Neural progenitor cell (in vitro differentiated cells): Measurements from ENCODE around the gene GIGYF2. TPM values are rescaled to one million over a fixed set of nuclear protein-coding genes. Genes with fewer than 3 reads are reported as not detected.

Experiments
- DNase-seq: peaks from one replicate; pipeline ENCODE4 v3.0.0-alpha.2; 2016; ENCODE audit warnings: low spot score
- H2AFZ ChIP-seq: fragments of 200-600 bp; sonication (generic); replicated peaks from 2 replicates; pipeline ENCODE4 v1.6.1; 2016; ENCODE audit warnings: antibody characterized with exemption
- H3F3A ChIP-seq: fragments of 200-600 bp; sonication (generic); 2 replicates; pipeline ENCODE4 v1.6.1; 2016; ENCODE audit warnings: antibody characterized with exemption, low read depth
- H3K27ac ChIP-seq: fragments of 200-600 bp; sonication (generic); 2 replicates; pipeline ENCODE4 v1.5.1; 2016; ENCODE audit warnings: mild to moderate bottlenecking
- H3K27me3 ChIP-seq: fragments of 200-600 bp; sonication (generic); 2 replicates; pipeline ENCODE4 v1.6.1; 2016; ENCODE audit warnings: mild to moderate bottlenecking, moderate library complexity
- H3K36me3 ChIP-seq: fragments of 200-600 bp; sonication (generic); 2 replicates; pipeline ENCODE4 v1.5.1; 2016
- H3K4me1 ChIP-seq: fragments of 200-600 bp; sonication (generic); 2 replicates; pipeline ENCODE4 v1.6.1; 2016; ENCODE audit warnings: mixed run types
- H3K4me2 ChIP-seq: fragments of 200-600 bp; sonication (generic); 2 replicates; pipeline ENCODE4 v1.6.1; 2016
- H3K4me3 ChIP-seq: fragments of 200-600 bp; sonication (generic); 2 replicates; pipeline ENCODE4 v1.5.1; 2016
- H3K79me2 ChIP-seq: fragments of 200-600 bp; sonication (generic); 2 replicates; pipeline ENCODE4 v1.6.1; 2016; ENCODE audit warnings: low read depth
- H3K9ac ChIP-seq: fragments of 200-600 bp; sonication (generic); 2 replicates; pipeline ENCODE4 v1.6.1; 2016
- H3K9me3 ChIP-seq: fragments of 200-600 bp; sonication (generic); 2 replicates; pipeline ENCODE4 v1.5.1; 2016; ENCODE audit warnings: low read depth
- H4K20me1 ChIP-seq: fragments of 200-600 bp; sonication (generic); 2 replicates; pipeline ENCODE4 v1.6.1; 2016; ENCODE audit warnings: low read depth
- H3K27ac Mint-ChIP-seq: 3 replicates; pipeline ENCODE4 v1.8.0; 2021; ENCODE audit warnings: mixed read lengths
- H3K27me3 Mint-ChIP-seq: 2 replicates; pipeline ENCODE4 v1.8.0; 2022; ENCODE audit warnings: low read depth, mild to moderate bottlenecking, inconsistent platforms, moderate library complexity, mixed read lengths; ENCODE audit not compliant: insufficient read depth
- H3K36me3 Mint-ChIP-seq: 3 replicates; pipeline ENCODE4 v1.8.0; 2021; ENCODE audit warnings: mixed read lengths
- H3K4me1 Mint-ChIP-seq: 3 replicates; pipeline ENCODE4 v1.8.0; 2021; ENCODE audit warnings: mixed read lengths
- H3K4me3 Mint-ChIP-seq: 3 replicates; pipeline ENCODE4 v1.8.0; 2021; ENCODE audit warnings: mild to moderate bottlenecking, moderate library complexity, mixed read lengths
- H3K9me3 Mint-ChIP-seq: 3 replicates; pipeline ENCODE4 v1.8.0; 2020; ENCODE audit warnings: mixed read lengths
- EZH2 ChIP-seq: fragments of 200-600 bp; sonication (generic); IDR thresholded peaks from 2 replicates; pipeline ENCODE4 v1.6.1; 2017; ENCODE audit warnings: antibody characterized with exemption, mild to moderate bottlenecking, moderate library complexity
- EZH2phosphoT487 ChIP-seq: fragments of 200-600 bp; sonication (generic); IDR thresholded peaks from 2 replicates; pipeline ENCODE4 v1.6.1; 2017; ENCODE audit warnings: antibody characterized with exemption
- total RNA-seq: library from RNA; depleted of rRNA; stranded (reverse); fragments of >200 nt; gene quantifications from 2 replicates; pipeline ENCODE4 v1.2.3, GENCODE V29; 2015; ENCODE audit warnings: low replicate concordance
- TF ChIP-seq, protein P1 (sequence below): fragments of 200-600 bp; sonication (generic); IDR thresholded peaks from 2 replicates; pipeline ENCODE4 v1.5.1; 2017; ENCODE audit warnings: antibody characterized with exemption, mild to moderate bottlenecking

Gene GIGYF2
- total RNA-seq, 1 donor from 2014 or later, result 76.3 TPM

DNA sequence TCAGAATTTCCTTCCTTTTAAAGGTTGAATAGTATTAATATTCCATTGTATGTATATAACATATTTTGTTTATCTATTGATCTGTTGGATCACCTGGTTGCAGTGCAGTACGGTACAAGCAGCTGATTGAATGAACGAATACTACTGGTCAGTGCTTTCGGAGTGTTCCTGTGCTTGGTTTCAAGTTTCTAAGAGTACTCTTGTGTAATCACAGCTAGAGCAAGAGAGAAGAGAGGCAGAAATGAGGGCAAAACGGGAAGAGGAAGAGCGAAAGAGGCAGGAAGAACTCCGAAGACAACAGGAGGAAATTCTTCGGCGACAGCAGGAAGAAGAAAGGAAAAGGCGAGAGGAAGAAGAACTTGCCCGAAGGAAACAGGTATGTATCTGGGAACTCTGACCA is 119.5 kb downstream of the GIGYF2 start:
- Mint-ChIP-seq H3K4me3 (no peak overlapping the region), H3K9me3 (no peaks in the 10 kb centered on the region), H3K27me3 (no peaks in the 10 kb centered on the region), H3K4me1 (no peaks in the 10 kb centered on the region), H3K36me3 (peaks cover 35% of the 10 kb centered on the region), H3K27ac (no peak overlapping the region)
- Histone ChIP-seq H3K4me3 (no peak overlapping the region), H2AFZ (no peak overlapping the region), H3K27me3 (no peaks in the 10 kb centered on the region), H3K36me3 (peaks cover 45% of the 10 kb centered on the region), H3F3A (no peaks in the 10 kb centered on the region), H3K79me2 (no peaks in the 10 kb centered on the region), H3K9me3 (no peaks in the 10 kb centered on the region), H3K27ac (no peak overlapping the region), H3K9ac (no peak overlapping the region), H3K4me1 (no peaks in the 10 kb centered on the region), H3K4me2 (no peak overlapping the region), H4K20me1 (no peaks in the 10 kb centered on the region)
- DNase-seq, result no peak
- no peak for TF ChIP-seq EZH2
- TF ChIP-seq, protein P1, sequence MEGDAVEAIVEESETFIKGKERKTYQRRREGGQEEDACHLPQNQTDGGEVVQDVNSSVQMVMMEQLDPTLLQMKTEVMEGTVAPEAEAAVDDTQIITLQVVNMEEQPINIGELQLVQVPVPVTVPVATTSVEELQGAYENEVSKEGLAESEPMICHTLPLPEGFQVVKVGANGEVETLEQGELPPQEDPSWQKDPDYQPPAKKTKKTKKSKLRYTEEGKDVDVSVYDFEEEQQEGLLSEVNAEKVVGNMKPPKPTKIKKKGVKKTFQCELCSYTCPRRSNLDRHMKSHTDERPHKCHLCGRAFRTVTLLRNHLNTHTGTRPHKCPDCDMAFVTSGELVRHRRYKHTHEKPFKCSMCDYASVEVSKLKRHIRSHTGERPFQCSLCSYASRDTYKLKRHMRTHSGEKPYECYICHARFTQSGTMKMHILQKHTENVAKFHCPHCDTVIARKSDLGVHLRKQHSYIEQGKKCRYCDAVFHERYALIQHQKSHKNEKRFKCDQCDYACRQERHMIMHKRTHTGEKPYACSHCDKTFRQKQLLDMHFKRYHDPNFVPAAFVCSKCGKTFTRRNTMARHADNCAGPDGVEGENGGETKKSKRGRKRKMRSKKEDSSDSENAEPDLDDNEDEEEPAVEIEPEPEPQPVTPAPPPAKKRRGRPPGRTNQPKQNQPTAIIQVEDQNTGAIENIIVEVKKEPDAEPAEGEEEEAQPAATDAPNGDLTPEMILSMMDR, result no peak
- TF ChIP-seq EZH2phosphoT487, result no peak

DNA sequence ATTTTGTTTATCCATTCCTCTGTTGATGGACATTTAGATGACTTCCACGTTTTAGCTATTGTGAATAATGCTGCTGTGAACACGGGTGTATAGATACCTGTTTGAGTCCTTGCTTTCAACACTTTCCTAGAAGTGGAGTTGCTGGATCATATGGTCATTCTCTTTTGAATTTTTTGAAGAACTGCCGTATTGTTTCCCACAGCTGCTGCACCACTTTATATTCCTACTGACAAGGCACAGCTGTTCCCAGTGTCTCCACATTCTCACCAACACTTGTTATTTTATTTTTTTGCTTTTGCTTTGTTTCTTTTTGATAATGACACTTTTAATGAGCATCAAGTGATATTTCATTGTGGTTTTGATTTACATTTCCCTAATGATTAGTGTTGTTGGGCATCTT is 120.6 kb downstream of the GIGYF2 start:
- Mint-ChIP-seq H3K36me3 (peaks cover 32% of the 10 kb centered on the region), H3K27me3 (no peaks in the 10 kb centered on the region), H3K4me1 (no peaks in the 10 kb centered on the region), H3K4me3 (no peak overlapping the region), H3K9me3 (no peaks in the 10 kb centered on the region), H3K27ac (no peak overlapping the region)
- DNase-seq, result no peak
- H3K27ac ChIP-seq, result peak overlapping the region; percentile 16
- H3K4me3 ChIP-seq, result no peak overlapping the region
- H3K27me3 ChIP-seq, result no peaks in the 10 kb centered on the region
- H2AFZ ChIP-seq, result no peak overlapping the region
- no peaks in the 10 kb centered on the region for H3F3A ChIP-seq
- no peaks in the 10 kb centered on the region for H3K79me2 ChIP-seq
- H3K9me3 ChIP-seq, result no peaks in the 10 kb centered on the region
- H4K20me1 ChIP-seq, result no peaks in the 10 kb centered on the region
- no peak overlapping the region for H3K4me2 ChIP-seq
- TF ChIP-seq, protein P1, result no peak
- no peak for TF ChIP-seq EZH2phosphoT487
- TF ChIP-seq EZH2, result no peak
- no peak overlapping the region for H3K9ac ChIP-seq
- no peaks in the 10 kb centered on the region for H3K4me1 ChIP-seq
- H3K36me3 ChIP-seq, result peaks cover 34% of the 10 kb centered on the region

DNA sequence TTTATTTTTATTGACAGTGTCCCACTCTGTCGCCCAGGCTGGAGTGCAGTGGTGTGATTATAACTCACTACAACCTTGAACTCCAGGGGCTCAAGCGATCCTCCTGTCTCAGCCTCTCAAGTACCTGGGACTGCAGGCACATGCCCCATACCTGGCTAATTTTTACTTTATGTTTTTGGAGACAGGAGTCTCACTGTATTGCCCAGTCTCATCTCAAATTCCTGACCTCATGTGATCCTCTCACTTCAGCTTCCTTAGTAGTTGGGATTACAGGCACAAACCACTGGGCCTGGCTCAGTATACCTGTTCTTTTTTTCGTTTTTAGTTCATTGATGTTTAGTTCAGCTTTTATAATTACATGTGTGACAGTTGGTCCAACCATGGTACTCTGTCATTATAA is 132.9 kb downstream of the GIGYF2 start:
- Histone ChIP-seq H3K4me3 (no peak overlapping the region), H3K27me3 (no peaks in the 10 kb centered on the region), H3K27ac (no peak overlapping the region), H3K9me3 (no peaks in the 10 kb centered on the region), H4K20me1 (peaks cover 26% of the 10 kb centered on the region), H3F3A (peaks cover 13% of the 10 kb centered on the region), H2AFZ (no peak overlapping the region), H3K9ac (no peak overlapping the region), H3K36me3 (peaks cover 9% of the 10 kb centered on the region), H3K4me2 (no peak overlapping the region), H3K79me2 (no peaks in the 10 kb centered on the region), H3K4me1 (peaks cover 9% of the 10 kb centered on the region)
- no peaks in the 10 kb centered on the region for H3K9me3 Mint-ChIP-seq
- no peak for DNase-seq
- H3K27me3 Mint-ChIP-seq, result no peaks in the 10 kb centered on the region
- H3K4me1 Mint-ChIP-seq, result no peaks in the 10 kb centered on the region
- peaks cover 18% of the 10 kb centered on the region for H3K36me3 Mint-ChIP-seq
- no peak overlapping the region for H3K4me3 Mint-ChIP-seq
- H3K27ac Mint-ChIP-seq, result no peak overlapping the region
- TF ChIP-seq EZH2phosphoT487, result no peak
- no peak for TF ChIP-seq EZH2
- TF ChIP-seq, protein P1, result no peak
